ENCODE results near the gene ASAP3. TPM values are rescaled to one million over a fixed set of nuclear protein-coding genes. Genes with fewer than 3 reads are reported as not detected.

Gene ASAP3
- total and polyA plus RNA-seq, 4 donors, result 8.3 to 25.9 (median 16.7) TPM

- TF ChIP-seq REST (IDR thresholded peaks at IDR 0.05) (peak; percentile 35), SP1 (IDR thresholded peaks at IDR 0.05) (peak; percentile 52), RXRA (IDR thresholded peaks at IDR 0.05) (peak; percentile 43 to 53), ZBTB33 (IDR thresholded peaks at IDR 0.05) (no peak), NR2F2 (IDR thresholded peaks at IDR 0.05) (no peak)
Observed at GRCh38 chr1:23403735-23404486, 80.1 kb downstream of the ASAP3 start (continued).

GRCh38 chr1:23403355-23403734 is 80.6 kb downstream of the ASAP3 start:
- 87% methylated on average over 4 of the region's 4 CpGs for WGBS
- Histone ChIP-seq H3K4me1 (ENCODE audit: control insufficient read depth in 4 of 4, insufficient read depth in 4 of 4, low read length in 3 of 4) (peaks cover 7 to 10% (median 8%) of the 10 kb centered on the region in 4 donors), H3K36me3 (ENCODE audit: control insufficient read depth in 4 of 4, insufficient read depth in 3 of 4, low read depth in 1 of 4, low read length in 3 of 4) (peaks cover 2 to 44% (median 12%) of the 10 kb centered on the region in 4 donors), H3K27ac (ENCODE audit: low read depth in 1 of 2, low read length in 2 of 2) (peak overlapping the region; percentile 2 to 36), H3K9me3 (ENCODE audit: control insufficient read depth in 4 of 4, low read length in 3 of 4) (no peaks in the 10 kb centered on the region), H3K27me3 (ENCODE audit: control insufficient read depth in 4 of 4, insufficient read depth in 4 of 4, low read length in 3 of 4) (no peaks in the 10 kb centered on the region), H3K4me3 (ENCODE audit: low read depth in 1 of 3, low read length in 3 of 3) (no peak overlapping the region), H3K9ac (ENCODE audit: low read depth in 1 of 2, low read length in 2 of 2) (no peak overlapping the region)
- TF ChIP-seq FOXA1 (IDR thresholded peaks at IDR 0.05), result no peak
- no peak for TF ChIP-seq FOXA2 (IDR thresholded peaks at IDR 0.05)
- no peak for TF ChIP-seq MAX (IDR thresholded peaks at IDR 0.05)
- TF ChIP-seq CTCF (IDR thresholded peaks at IDR 0.05; ENCODE audit: low read depth, low read length, missing input control), result no peak
- TF ChIP-seq JUND (IDR thresholded peaks at IDR 0.05), result no peak
- no peak for TF ChIP-seq NR2F2 (IDR thresholded peaks at IDR 0.05)
- DNase-seq (ENCODE audit: low spot score), result no peak

GRCh38 chr1:23403038-23403336 is 81.0 kb downstream of the ASAP3 start:
- H3K9ac ChIP-seq (ENCODE audit: low read depth in 1 of 2, low read length in 2 of 2), result no peak overlapping the region
- H3K4me3 ChIP-seq (ENCODE audit: low read depth in 1 of 3, low read length in 3 of 3), result no peak overlapping the region
- peaks cover 7 to 10% (median 8%) of the 10 kb centered on the region in 4 donors for H3K4me1 ChIP-seq (ENCODE audit: control insufficient read depth in 4 of 4, insufficient read depth in 4 of 4, low read length in 3 of 4)
- no peak for TF ChIP-seq RAD21 (IDR thresholded peaks at IDR 0.05)
- no peak for TF ChIP-seq CTCF (IDR thresholded peaks at IDR 0.05; ENCODE audit: low read depth, low read length, missing input control)
- no peak for TF ChIP-seq TAF1 (conservative IDR thresholded peaks at IDR 0.05)
- TF ChIP-seq ZBTB33 (IDR thresholded peaks at IDR 0.05), result no peak
- TF ChIP-seq REST (IDR thresholded peaks at IDR 0.05), result no peak
- no peak for TF ChIP-seq FOXA2 (IDR thresholded peaks at IDR 0.05)
- peak in 1 of 2 donors; percentile 47 for TF ChIP-seq JUND (IDR thresholded peaks at IDR 0.05)
- TF ChIP-seq RXRA (IDR thresholded peaks at IDR 0.05), result no peak
- H3K36me3 ChIP-seq (ENCODE audit: control insufficient read depth in 4 of 4, insufficient read depth in 3 of 4, low read depth in 1 of 4, low read length in 3 of 4), result peaks cover 0 to 43% (median 11%) of the 10 kb centered on the region in 4 donors
- no peaks in the 10 kb centered on the region for H3K27me3 ChIP-seq (ENCODE audit: control insufficient read depth in 4 of 4, insufficient read depth in 4 of 4, low read length in 3 of 4)
- peak overlapping the region in 1 of 2 donors; percentile 2 for H3K27ac ChIP-seq (ENCODE audit: low read depth in 1 of 2, low read length in 2 of 2)
- DNase-seq (ENCODE audit: low spot score), result no peak
- H3K9me3 ChIP-seq (ENCODE audit: control insufficient read depth in 4 of 4, low read length in 3 of 4), result no peaks in the 10 kb centered on the region
- WGBS, result 50% methylated on average over 6 of the region's 6 CpGs
